Stimulated activated CD4-positive, alpha-beta T cell treated with anti-CD3 and anti-CD28 coated beads, Interleukin-1b, Interleukin-23, amount 100 ng/mL, for 48 hours (primary cell): ENCODE results near the gene CRHR2.

ENCODE experiments used
- DNase-seq: peaks from one replicate; pipeline ENCODE4 v3.0.0-alpha.2; 2020

Gene CRHR2

DNA sequence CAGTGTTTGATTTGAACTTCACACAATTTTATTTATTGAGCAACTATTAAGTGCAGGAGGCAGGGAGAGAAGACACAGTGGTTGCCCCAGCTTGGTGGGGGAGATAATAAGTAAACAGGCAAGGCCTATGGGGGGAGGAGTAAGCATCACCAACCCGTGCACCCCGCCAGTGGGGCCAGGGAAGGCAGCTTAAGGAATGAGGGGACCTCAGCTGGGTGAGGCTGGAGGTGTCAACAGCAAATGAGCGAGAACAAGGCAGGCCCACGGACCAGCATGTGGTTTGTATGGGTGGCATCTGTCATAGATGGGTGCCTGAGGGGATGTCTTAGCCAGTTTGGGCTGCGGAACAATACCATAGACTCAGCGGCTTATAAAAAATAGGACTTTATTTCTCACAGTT is 24.1 kb upstream of the CRHR2 start:
- DNase-seq = no peak

DNA sequence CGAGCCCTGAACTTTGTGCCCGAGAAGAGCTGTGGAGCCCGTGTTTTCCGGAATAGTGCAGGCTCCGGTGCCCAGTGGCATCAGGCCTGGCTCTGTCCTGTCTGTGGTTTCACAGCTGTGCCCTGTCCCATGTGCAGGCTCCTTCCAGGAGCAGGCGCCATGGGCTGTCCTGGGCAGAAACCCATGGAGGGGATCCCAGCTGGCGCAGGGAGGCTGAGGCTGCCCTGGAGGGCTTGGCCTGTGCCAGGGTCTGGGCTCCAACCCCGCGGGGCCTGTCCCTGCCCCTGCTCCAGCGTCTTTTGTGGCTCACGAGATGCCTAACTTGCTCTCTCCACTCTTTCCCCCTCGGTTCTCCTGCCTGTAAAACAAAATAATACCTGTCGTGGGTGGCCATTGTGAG is 23.3 kb upstream of the CRHR2 start:
- DNase-seq = no peak

DNA sequence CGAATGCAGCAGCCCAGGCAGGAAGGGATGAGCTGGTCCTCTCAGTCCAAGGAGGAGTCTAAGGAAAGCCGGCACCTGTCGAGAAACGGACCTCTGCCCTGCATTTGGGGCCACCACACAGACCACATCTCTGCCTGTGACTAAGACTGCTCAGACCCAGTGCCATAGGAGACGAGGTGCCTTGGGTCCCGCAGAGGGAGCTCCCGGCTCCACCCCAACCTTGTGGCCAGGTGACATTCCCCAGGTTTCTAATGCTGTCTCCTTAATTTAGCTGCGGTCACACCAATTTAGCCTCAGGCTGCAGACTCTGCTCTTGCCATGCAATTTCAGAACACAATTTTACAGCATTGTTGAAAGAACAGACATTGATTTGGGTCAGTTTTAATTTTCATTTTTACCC is 22.8 kb upstream of the CRHR2 start:
- no peak for DNase-seq

DNA sequence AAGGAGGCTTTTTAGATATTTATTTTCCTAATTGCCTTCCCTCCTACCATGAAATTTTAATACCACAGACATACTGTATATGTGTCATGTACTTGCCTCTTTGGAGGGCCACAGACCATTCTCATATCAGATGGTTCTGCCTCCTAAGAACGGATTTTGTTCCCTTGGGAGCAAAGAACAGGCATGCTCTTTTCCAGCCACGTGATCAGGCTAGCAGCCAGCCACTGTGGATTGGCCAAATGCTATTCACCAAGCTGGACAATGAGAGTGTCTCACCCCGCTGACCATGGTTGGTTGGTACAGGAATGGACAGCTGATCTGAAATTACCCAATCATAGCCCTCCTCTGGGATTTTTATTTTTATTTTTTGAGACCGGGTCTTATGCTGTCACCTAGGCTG is 21.5 kb upstream of the CRHR2 start:
- no peak for DNase-seq

DNA sequence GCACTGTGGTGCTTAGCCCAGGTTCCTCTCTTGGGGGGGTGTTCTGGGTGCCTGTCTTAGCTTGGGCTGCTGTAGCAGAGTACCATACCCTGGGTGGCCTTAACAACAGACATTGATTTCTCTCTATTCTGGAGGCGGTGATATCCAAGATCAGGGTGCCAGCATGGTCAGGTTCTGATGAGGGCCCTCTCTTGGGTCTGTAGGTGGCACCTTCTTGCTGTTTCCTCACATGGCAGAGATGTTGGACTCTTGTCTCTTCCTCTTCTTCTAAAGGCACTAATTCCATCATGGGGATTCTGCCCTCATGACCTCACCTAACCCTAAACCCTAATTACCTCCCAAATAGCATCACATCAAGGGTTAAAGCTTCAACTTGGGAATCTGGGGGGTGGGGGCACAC is 19.9 kb upstream of the CRHR2 start:
- DNase-seq = no peak

DNA sequence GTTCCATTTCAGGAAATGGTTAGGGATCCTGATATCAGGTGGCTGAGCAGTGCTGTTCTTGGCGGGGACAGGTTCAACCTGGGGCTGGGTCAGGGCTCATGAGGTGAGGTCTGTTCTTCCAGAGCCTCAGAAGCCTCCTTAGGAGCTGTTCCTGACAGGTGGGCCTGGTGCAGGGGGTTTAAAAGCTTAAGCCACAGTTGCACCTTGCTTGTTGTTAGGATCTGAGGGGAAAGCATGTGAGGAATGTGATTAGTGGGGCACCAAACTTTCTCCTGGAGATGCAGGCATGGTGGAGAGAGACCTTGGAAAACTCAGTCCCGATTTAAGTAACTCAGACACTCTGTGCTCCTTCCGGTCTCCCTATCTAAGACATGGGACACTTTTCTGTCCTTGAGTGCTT is 18.7 kb upstream of the CRHR2 start:
- DNase-seq = no peak

DNA sequence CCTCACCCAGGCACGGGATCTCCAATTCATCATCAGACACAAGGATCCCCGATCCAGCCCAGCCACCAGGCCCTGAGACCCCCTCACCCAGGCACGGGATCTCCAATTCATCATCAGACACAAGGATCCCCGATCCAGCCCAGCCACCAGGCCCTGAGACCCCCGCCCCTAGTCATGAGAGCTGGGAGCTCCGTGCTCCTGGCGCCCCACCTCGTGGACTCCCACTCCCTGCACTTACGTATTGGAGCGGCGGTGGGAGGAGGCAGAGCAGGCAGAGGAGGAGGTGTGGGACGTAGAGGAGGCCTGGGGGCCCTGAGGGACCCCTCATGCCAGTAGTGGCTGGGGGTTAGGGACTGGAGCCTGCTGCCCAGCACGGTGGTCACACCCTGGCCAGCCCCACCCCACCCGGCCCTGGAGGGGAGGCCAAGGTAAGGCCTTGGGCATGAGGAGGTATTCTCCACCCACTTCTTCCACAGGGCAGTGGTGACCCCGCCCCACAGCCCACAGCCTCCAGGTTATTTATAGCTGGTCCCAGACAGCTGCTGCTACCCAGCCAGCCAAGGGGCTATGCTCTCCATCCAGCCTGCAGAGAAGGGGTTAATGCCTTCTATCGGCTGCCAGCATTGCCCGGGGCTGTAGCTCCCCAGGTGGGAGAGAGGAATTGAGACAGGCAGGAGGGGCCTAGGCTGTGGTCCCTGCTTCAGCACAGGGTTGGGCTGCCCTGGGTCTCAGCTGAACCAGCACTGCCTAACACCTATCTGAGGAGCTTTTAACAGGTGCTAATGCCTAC is 17.6 kb upstream of the CRHR2 start:
- DNase-seq = no peak

DNA sequence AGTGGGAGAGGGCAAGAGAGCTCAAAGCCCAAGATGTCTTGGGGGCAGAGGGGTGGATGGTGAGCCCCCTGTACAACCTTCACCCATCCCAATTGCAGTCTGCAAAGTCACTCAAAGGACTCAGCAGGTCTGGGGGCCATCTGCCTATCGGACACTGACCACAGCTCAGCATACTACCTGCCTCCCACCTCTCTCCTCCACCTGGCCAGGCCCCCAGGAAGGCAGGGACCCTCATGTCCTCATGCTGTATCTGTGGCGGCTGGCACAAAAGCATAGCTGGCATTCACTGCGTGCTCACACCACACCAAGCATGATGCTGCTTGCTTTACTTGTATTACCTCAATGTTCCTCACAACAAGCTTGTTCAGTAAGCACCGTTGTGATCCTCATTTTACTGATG is 16.2 kb upstream of the CRHR2 start:
- DNase-seq = no peak

DNA sequence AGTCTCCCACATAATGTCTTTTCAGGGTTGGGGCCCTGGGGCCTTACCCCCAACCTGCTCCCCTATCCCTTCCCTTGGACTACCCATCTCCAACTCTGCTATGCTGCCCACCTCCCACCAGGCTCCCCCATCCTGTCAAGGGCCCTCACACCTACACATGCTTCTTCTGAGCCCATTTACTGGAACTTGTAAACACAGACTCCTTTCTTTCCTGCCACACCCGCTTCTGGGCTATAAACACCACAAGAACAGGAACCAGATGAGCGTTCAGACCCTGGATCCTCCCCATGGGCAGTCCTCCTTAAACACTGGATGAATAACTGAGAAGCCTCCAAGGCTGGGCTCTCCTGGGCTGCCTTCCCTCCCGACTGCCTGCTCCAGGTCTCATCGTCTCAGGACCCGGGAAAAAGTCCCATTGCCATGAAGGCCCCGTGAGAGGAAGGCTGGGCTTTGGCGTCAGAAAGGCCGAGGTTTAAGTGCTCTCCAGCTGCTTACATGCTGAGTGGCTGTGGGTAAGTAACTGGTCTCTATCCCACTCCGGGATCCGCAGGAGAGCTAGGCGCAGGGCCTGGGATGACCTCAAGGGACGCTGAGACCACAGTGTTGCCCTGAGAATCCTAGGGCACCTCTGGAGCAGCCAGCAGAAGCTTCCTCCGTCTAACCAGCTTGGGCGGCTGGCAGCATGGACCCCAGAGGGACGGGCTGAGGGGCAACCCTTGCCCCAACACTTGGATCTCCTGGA is 15.6 kb upstream of the CRHR2 start:
- DNase-seq = no peak

DNA sequence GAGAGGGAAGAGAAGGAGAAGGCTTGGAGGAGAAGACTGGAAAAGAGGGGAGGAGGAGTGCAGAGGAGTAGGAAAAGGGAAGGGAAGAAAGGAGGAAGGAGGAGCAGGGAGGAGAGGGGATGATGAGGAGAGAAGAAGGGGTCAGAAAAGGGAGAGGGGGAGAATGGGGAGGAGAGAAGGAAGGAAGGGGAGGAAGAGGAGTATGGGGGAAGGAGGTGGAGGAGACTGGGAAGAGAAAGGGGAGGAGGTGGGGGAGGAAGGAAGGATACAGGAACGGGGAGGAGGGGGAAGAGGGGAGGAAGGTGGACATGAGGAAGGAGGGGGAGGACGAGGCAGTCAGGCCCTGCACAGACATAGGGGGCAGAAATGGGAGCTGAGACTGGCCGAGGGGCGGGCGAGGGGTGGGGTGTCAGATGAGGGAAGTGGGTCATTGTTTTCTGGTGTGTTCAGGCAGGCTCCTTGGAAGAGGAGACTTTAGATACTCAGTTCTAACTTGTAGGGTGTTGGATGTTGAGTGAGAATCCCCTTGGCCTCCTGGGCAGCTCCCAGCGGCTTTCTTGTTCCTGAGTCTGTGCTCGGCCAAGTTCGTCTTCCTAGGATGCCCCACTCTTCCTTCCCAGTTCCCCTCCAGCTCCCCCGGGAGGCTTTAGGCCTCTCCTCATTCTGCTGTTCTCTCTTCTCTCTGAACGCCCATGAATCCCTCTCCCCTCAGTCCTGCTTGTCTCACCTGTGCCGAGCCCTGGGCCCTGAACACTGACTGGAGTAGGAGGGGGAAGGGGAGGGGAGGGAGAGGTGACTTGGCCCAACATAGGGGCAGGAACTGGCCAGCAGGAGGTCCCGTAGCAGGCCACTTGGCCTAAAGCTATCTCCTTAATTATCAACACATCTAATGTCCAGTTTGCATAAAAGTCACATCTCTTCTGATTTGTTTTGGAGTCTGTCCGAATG is 12.8 kb upstream of the CRHR2 start:
- DNase-seq = no peak

DNA sequence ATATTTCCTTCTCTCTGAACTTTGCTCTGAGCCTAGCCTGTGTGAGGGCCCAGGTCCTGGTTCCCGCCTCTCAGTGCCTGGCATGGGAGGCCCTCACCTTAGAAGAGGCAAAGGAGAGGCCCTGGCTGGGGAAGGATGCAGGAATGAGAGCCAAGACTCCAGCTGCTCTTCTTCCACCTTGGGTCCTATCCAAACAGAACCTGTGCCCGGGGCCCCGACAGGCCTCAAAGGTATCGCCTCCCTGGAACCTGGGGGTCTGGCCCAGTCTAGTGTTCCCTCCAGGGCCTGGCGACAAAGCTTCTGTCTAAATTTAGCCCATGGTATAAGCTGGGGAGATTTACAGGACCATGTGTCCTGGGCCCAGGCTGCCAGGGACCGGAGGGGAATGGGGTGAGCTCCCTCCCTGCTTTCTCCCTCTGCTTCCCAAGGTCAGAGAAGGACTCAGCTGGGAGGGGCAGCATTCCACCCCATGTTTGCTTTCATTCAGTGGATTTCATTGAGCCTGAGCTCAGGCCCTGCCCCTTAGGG is 12.0 kb upstream of the CRHR2 start:
- no peak for DNase-seq

DNA sequence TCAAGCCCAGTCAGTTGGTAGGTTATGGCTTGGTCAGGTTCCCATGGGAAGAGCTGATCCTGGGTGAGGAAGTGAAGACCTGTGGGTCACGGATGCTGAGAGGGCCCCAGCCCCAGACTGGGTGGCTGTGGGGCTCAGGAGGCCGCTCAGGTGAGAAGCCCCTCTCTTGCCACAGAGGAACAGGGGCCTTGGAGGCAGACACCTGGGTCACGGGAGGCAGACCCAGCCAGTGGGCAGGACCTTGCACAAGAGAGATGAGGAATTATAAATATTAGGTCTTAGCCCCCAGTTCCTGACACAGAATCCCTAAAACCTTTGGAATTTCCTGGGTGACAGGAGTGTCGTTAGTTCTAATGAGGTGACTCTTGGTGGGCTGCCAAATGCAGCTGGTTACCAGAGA is 10.6 kb upstream of the CRHR2 start:
- no peak for DNase-seq

DNA sequence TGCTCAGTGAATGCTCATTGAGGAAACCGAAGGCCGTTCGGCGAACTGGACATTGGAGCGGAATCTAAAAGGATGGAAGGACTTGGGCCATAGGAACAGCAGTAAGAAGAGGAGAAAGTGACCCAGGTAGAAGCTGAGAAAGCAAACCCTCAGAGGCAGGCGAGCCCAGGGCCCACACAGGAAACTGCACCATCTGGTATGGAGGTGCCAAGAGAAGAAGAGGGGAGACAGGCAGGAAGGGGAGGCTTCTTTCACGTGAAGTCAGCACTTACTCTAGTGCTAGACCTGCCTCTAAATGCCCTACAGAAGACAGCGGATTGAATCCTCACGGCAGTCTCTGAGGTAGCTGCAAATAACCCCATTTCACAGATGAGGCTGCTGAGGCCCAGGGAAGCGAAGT is 10.2 kb upstream of the CRHR2 start:
- DNase-seq = no peak

DNA sequence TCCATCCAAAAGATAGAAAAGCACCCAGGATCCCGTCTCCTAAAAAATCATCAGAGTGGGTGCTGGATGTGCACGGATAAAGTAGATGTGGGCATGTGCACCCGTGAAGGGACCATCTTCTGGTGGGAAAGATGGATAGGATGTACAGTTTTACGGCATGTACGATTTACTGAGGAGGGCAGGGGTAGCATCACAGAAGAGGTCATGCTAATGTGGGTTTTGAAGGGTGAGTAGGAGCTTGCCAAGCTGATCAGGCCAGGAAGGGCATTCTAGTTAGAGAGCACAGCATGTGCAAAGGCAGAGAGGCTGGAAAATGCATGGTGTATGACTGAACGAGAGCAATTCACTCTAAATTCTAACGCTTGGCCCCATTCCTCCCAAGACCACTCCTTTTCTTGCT is 7.8 kb upstream of the CRHR2 start:
- no peak for DNase-seq

DNA sequence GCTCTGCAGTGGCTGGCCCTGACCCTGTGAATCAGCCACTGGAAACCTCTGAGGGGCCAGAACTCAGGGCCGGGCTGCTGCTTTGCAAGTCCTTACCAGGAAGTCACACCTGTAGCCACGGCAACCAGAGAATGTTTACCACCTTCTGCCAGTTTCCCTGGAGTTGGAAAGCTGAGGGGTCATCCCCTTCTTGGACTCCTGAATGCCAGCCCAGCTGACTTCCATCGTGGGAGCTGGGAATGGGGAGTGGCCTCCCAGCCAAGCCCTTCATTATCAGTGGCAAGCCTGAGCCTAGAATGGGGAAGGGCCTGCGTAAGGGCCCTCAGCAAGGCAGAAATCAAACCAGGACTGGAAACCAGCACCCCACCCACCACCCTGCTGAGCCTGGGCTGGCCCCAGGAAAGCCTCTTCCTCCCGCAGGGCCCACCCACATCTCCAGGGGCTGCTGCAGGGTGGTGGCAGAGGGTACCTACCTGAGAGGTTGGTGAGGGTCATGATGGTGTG is 6.5 kb upstream of the CRHR2 start:
- DNase-seq = no peak

DNA sequence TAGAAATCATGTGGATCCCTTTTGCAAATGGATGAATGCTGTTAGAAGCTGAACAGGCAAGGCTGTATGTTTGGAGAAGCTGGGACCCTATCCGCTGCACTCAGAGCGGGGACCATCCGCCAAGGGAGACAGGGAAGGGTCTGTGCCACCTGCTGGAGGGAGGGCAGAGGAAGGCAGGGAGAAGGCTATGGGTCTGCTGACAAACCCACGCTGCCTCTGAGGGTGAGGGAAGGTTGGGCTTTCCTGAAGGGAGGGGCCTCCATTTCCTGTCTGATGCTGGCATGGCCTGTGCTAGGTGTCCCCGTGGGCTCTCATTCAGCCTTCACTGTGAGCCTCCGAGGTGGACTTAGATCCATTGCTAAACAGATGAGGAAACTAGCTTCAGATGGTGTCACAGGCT is 5.3 kb upstream of the CRHR2 start:
- no peak for DNase-seq

DNA sequence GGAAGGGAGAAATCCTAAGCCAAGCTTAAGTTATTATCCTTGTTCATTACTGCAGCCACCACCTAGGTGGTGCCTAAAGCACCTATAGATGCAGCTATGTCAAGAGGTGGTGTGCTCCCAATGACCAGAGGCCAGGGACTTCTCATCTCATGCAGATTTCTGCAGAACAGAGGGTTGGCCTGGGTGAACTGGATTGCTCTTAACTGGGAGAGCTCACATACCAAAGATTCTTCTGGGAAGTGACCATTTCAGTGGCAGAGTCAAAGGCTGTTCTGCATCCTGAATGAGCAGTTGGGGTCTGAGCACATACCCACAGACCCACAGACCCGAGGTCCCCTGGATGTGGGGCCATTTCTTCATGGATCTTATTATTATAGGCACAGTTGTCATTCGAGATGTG is 2.1 kb upstream of the CRHR2 start:
- DNase-seq = no peak

DNA sequence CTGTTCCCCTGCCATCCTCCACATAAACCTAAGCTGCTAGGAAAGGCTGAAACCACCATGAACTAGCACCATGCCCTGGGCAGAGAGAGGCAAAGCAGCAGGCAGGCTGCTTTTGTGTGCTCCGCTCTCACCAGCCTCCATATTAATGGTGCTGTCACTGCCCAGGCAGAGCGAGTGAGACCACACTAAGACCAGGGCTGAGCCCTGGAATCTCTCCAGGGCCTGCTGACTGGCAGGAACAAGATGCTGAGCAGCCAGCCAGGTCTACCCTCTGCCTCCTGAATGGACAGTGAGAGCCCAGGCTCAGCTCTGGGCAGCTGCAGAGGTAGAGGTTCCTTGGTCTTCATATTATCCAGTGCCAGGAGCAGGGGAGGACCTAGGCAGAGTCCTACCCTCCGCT is 1.6 kb upstream of the CRHR2 start:
- no peak for DNase-seq

DNA sequence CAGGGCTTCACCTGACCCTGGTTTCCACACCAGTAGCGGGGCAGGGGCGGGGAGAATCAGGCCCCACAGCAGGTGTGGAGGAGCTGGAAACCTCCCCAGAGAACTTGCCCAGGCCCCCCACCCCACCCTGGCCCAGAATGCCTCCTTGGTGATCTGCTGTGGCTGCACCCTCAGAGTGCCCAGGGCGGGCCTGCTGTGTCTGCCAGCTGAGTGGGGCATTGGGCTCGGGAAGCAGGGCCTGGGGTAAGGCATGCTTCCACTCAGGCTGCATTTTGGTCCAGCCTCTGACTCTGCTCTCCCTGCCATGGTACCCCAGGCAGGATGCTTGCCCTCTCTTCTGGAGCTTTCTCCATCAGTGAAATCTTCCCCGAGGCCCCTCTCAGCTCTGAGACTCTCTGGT is 1.1 kb upstream of the CRHR2 start:
- DNase-seq = no peak

DNA sequence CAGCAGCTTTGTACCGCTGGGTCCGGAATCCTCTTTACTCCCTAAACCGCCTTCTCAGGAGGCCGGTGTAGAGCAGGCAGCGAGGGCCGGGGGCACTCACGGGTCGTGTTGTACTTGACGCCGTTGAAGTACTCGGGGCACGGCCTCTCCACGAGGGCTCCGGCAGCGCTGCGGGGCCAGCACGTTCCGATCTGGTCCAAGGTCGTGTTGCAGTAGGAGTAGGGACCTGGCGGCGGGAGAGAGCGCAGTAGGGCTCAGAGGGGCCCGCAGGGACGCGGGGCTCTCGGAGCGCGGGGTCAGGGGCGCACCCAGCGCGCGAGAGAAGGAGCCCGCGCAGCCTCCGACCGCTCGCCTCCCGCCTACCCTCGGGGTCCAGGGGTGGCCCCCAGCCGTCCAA is 443 bp downstream of the CRHR2 start:
- DNase-seq = no peak

DNA sequence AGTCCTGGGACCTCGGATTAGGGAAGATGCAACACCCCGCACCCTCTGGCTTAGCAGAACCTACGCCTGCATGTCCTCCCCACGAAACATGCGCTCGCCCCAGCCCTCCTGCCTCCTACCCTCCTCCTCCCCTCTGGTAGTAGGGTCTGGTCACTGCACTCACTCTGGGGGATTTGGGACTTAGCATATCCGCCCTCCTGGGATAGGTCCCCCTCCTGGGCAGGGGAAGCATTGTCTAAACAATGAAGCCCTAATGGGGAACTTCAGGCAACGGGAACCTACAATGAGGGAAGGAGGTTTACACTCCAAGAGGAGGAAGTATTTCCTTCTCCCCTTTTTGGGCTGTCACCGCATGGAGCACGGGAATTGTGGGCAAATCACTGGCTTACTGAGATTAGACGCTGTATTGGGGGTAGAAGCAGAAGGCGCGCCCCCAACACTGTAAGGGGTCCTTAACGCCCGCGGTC is 892 bp downstream of the CRHR2 start:
- no peak for DNase-seq

DNA sequence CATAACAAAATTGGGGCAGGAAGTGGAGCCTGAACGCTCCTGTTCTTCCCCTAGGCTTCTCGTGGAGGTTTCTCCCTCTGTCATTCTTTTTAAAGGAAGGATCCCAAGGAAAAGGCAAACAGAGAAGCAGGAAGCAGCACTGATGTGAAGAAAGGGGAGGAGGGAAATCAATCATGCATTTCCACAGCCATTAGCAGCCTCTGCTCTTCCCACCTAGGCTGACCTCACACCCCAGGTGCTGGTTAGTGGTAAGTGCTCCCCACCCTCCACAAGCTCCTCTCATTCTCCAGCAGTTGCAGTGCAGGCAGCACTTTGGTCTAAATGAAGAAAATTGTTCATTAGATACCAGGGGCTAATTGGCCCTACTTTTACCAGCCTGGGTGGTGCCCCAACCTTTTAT is 2.6 kb downstream of the CRHR2 start:
- DNase-seq = no peak

DNA sequence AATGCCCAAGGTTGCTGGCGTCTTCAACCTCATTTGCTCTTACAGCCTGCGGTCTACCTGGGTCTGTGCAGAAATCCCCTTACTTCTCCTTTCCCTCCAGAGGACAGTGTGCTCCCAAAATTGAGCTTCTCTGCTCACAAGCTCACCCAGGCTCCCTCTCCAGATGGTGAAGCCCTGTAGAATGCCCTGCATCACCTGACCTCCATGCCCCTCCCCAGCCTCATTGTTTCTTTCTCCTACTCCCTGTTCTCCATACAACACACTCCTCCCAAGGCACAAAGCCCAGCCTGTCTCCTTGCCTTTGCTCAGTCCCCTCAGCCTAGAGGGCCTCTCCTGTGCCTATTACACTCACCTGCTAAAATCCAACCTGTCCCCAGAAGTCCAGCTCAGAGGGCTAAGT is 3.5 kb downstream of the CRHR2 start:
- no peak for DNase-seq
